ENCODE results near the gene CCER1.

Gene CCER1

GRCh38 chr12:90916516-90916915, 38.5 kb downstream of the CCER1 start:
- no peak for DNase-seq

GRCh38 chr12:90915353-90915752, 39.6 kb downstream of the CCER1 start:
- DNase-seq = no peak

- DNase-seq = no peak
Observed at GRCh38 chr12:90910958-90911357, 44.0 kb downstream of the CCER1 start.

- DNase-seq = peak; percentile 2 to 7
Observed at GRCh38 chr12:90909069-90909770, 45.8 kb downstream of the CCER1 start.

DNA sequence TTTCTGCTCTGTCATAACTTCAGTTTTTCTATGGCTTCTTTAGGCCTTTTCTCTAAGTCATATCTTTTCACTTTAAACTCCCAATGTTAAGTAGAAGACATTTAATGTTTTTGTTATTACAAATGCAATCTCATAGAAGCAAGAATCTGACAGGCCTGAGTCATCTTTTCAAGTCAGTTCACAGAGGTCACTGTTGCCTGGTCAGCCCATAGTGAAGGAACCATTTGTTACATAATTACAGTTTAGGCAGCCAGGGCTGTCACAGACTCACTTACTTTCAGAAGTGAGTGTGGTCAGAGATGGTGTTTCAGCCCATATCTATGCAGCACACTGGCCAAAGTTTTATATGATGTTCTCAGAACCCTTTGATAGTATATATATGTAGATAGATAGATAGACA, 46.5 kb downstream of the CCER1 start:
- DNase-seq = no peak

DNA sequence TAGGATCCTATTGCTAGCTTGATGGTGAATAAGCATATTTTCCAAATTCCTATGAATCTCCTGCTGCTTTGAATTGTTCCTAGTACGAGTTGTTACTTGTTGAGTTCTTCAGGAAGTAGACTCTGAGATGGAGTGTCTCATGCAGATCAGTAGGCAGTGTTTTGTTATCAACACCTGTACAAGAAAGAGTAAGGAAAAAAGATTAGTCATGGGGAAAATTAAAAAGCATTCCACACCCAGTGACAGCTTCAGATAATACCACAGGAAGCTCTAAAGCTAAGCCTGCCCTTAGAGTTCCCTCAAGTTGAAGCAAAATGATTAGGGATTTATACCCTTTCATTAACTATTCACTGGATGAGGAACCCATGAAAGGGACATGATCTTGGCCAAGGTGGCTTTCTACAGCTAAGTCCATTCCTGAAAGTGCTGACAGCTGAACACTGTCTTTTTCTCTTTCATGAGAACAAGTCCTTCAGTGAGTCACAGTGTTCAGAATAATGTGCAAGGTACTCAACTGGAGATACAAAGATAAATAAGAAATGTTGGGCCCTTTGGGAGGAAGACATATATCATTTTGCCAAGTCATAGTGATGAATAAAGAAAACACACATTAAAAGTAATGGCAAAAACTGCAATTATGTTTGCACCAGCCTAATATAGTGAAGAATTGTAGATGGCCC, 49.1 kb downstream of the CCER1 start:
- DNase-seq = no peak

GRCh38 chr12:90902596-90902995, 52.4 kb downstream of the CCER1 start:
- no peak for DNase-seq

Measured in AML-193 (cell line).